ENCODE results near the gene ATPAF1.

Gene ATPAF1

GRCh38 chr1:46692811-46693770 is 24.9 kb upstream of the ATPAF1 start:
- no peaks in the 10 kb centered on the region for H3K9me2 ChIP-seq (ENCODE audit: low read depth, low read length)
- no peak overlapping the region for H3K27ac ChIP-seq (ENCODE audit: low read depth, low read length, poor library complexity, severe bottlenecking)
- no peaks in the 10 kb centered on the region for H3K27me3 ChIP-seq (ENCODE audit: insufficient read depth, low read length)
- no peak overlapping the region for H3K9ac ChIP-seq (ENCODE audit: low read length)
- H3K79me2 ChIP-seq (ENCODE audit: insufficient read depth, low read length): no peaks in the 10 kb centered on the region
- TF ChIP-seq EZH2 (IDR thresholded peaks at IDR 0.05; ENCODE audit: borderline replicate concordance, low read length): no peak
- no peak for TF ChIP-seq CTCF (IDR thresholded peaks at IDR 0.05; ENCODE audit: low read length)
- no peaks in the 10 kb centered on the region for H3F3A ChIP-seq (ENCODE audit: insufficient read depth, low read length)
- H3K36me3 ChIP-seq (ENCODE audit: insufficient read depth, low read length): peaks cover 78% of the 10 kb centered on the region
- no peaks in the 10 kb centered on the region for H3K9me3 ChIP-seq (ENCODE audit: low read length)
- no peak overlapping the region for H3K4me3 ChIP-seq (ENCODE audit: low read depth, low read length, poor library complexity, severe bottlenecking)
- H2AFZ ChIP-seq (ENCODE audit: low read length): no peak overlapping the region
- H3K4me1 ChIP-seq (ENCODE audit: insufficient read depth, low read length, severe bottlenecking): no peaks in the 10 kb centered on the region
- H4K20me1 ChIP-seq (ENCODE audit: insufficient read depth, low read length): no peaks in the 10 kb centered on the region
- H3K4me2 ChIP-seq (ENCODE audit: low read length): no peak overlapping the region

- Histone ChIP-seq H2AFZ (ENCODE audit: low read length) (no peak overlapping the region), H3K4me1 (ENCODE audit: insufficient read depth, low read length, severe bottlenecking) (no peaks in the 10 kb centered on the region), H3K27me3 (ENCODE audit: insufficient read depth, low read length) (no peaks in the 10 kb centered on the region), H3K9ac (ENCODE audit: low read length) (no peak overlapping the region), H3K9me3 (ENCODE audit: low read length) (no peaks in the 10 kb centered on the region), H3K4me2 (ENCODE audit: low read length) (no peak overlapping the region), H4K20me1 (ENCODE audit: insufficient read depth, low read length) (no peaks in the 10 kb centered on the region), H3K9me2 (ENCODE audit: low read depth, low read length) (no peaks in the 10 kb centered on the region), H3K27ac (ENCODE audit: low read depth, low read length, poor library complexity, severe bottlenecking) (no peak overlapping the region), H3K4me3 (ENCODE audit: low read depth, low read length, poor library complexity, severe bottlenecking) (no peak overlapping the region), H3K36me3 (ENCODE audit: insufficient read depth, low read length) (peaks cover 83% of the 10 kb centered on the region), H3F3A (ENCODE audit: insufficient read depth, low read length) (no peaks in the 10 kb centered on the region), H3K79me2 (ENCODE audit: insufficient read depth, low read length) (no peaks in the 10 kb centered on the region)
- TF ChIP-seq EZH2 (IDR thresholded peaks at IDR 0.05; ENCODE audit: borderline replicate concordance, low read length) (no peak), CTCF (IDR thresholded peaks at IDR 0.05; ENCODE audit: low read length) (no peak)
Observed at GRCh38 chr1:46691997-46692790, 24.0 kb upstream of the ATPAF1 start.

GRCh38 chr1:46690931-46691421 is 22.8 kb upstream of the ATPAF1 start:
- Histone ChIP-seq H2AFZ (ENCODE audit: low read length) (no peak overlapping the region), H3K27ac (ENCODE audit: low read depth, low read length, poor library complexity, severe bottlenecking) (no peak overlapping the region), H3K4me1 (ENCODE audit: insufficient read depth, low read length, severe bottlenecking) (no peaks in the 10 kb centered on the region), H4K20me1 (ENCODE audit: insufficient read depth, low read length) (no peaks in the 10 kb centered on the region), H3K9me3 (ENCODE audit: low read length) (no peaks in the 10 kb centered on the region), H3F3A (ENCODE audit: insufficient read depth, low read length) (no peaks in the 10 kb centered on the region), H3K4me2 (ENCODE audit: low read length) (no peak overlapping the region), H3K27me3 (ENCODE audit: insufficient read depth, low read length) (no peaks in the 10 kb centered on the region), H3K4me3 (ENCODE audit: low read depth, low read length, poor library complexity, severe bottlenecking) (no peak overlapping the region), H3K79me2 (ENCODE audit: insufficient read depth, low read length) (no peaks in the 10 kb centered on the region), H3K9ac (ENCODE audit: low read length) (no peak overlapping the region), H3K36me3 (ENCODE audit: insufficient read depth, low read length) (peaks cover 83% of the 10 kb centered on the region), H3K9me2 (ENCODE audit: low read depth, low read length) (no peaks in the 10 kb centered on the region)
- no peak for TF ChIP-seq EZH2 (IDR thresholded peaks at IDR 0.05; ENCODE audit: borderline replicate concordance, low read length)
- TF ChIP-seq CTCF (IDR thresholded peaks at IDR 0.05; ENCODE audit: low read length): no peak
